NCI-H2029 (cell line): Measurements from ENCODE around the gene KCNIP3.
"Not testable (repeated sequence)": the region's sequence is repeated elsewhere in the genome, so short reads cannot be mapped to it uniquely, and the experiment has no call there.

ENCODE experiments used
- DNase-seq: peaks from one replicate; lab custom pipeline; 2025; lab: John Stamatoyannopoulos, UW

The KCNIP3 gene

GRCh38 chr2:95361216-95361980 is 64.3 kb downstream of the KCNIP3 start:
- DNase-seq = no peak

GRCh38 chr2:95362486-95362885 is 65.3 kb downstream of the KCNIP3 start:
- DNase-seq = no peak

- DNase-seq = no peak
Measured at GRCh38 chr2:95366514-95366913, 69.4 kb downstream of the KCNIP3 start.

- DNase-seq = no peak
Measured at GRCh38 chr2:95372216-95372829, 75.2 kb downstream of the KCNIP3 start.

- DNase-seq = no peak
Measured at GRCh38 chr2:95372845-95373244, 75.7 kb downstream of the KCNIP3 start.

- no peak for DNase-seq
Measured at GRCh38 chr2:95374029-95374428, 76.9 kb downstream of the KCNIP3 start.

- no peak for DNase-seq
Measured at GRCh38 chr2:95374451-95374920, 77.3 kb downstream of the KCNIP3 start.

- DNase-seq = no peak
Measured at GRCh38 chr2:95374921-95375471, 77.8 kb downstream of the KCNIP3 start.

- DNase-seq = no peak
Measured at GRCh38 chr2:95375532-95376150, 78.5 kb downstream of the KCNIP3 start.

- no peak for DNase-seq
Measured at GRCh38 chr2:95376311-95377215, 79.4 kb downstream of the KCNIP3 start.

- DNase-seq = no peak
Measured at GRCh38 chr2:95377216-95378123, 80.3 kb downstream of the KCNIP3 start.

GRCh38 chr2:95378281-95378680 is 81.1 kb downstream of the KCNIP3 start:
- not testable (repeated sequence) for DNase-seq

GRCh38 chr2:95379371-95379831 is 82.3 kb downstream of the KCNIP3 start:
- no peak for DNase-seq

GRCh38 chr2:95380280-95380679 is 83.1 kb downstream of the KCNIP3 start:
- no peak for DNase-seq

- no peak for DNase-seq
Measured at GRCh38 chr2:95380731-95381130, 83.6 kb downstream of the KCNIP3 start.

- DNase-seq = no peak
Measured at GRCh38 chr2:95381212-95382191, 84.4 kb downstream of the KCNIP3 start.

- DNase-seq = no peak
Measured at GRCh38 chr2:95382192-95382591, 85.0 kb downstream of the KCNIP3 start.

- DNase-seq = no peak
Measured at GRCh38 chr2:95382686-95383634, 85.8 kb downstream of the KCNIP3 start.
